ENCODE measurements around the gene MAST2. TPM values are rescaled to one million over a fixed set of nuclear protein-coding genes. Genes with fewer than 3 reads are reported as not detected.
"Not testable (repeated sequence)": the region's sequence is repeated elsewhere in the genome, so short reads cannot be mapped to it uniquely, and the experiment has no call there.

The MAST2 gene
- total RNA-seq, 2 donors from 2014 or later = 9.9 TPM

GRCh38 chr1:45957684-45958083 lies 154.3 kb downstream of the MAST2 start:
- H3K4me1 ChIP-seq = peaks cover 12% of the 10 kb centered on the region
- DNase-seq (peak in 2 of 4 donors; percentile 3 to 14), ATAC-seq (no peak)
- H3K9me3 ChIP-seq = no peaks in the 10 kb centered on the region
- H3K4me3 ChIP-seq = no peak overlapping the region
- H3K36me3 ChIP-seq (replicated peaks in 1 of 2; ENCODE audit: insufficient read depth in 1 of 2, low read depth in 2 of 2) = no peaks in the 10 kb centered on the region
- intact Hi-C loops (cut with DNase I) = no loop called here
- WGBS, 2 donors = 45 to 49% methylated on average over 2 of the region's 2 CpGs
- no peaks in the 10 kb centered on the region for H3K27me3 ChIP-seq
- H3K27ac ChIP-seq = no peak overlapping the region
- TF ChIP-seq CTCF (IDR thresholded peaks at IDR 0.05) (no peak), POLR2A (IDR thresholded peaks at IDR 0.05) (no peak)

- Histone ChIP-seq H3K4me3 (no peak overlapping the region), H3K9me3 (no peaks in the 10 kb centered on the region), H3K27ac (no peak overlapping the region), H3K27me3 (no peaks in the 10 kb centered on the region), H3K36me3 (replicated peaks in 1 of 2; ENCODE audit: insufficient read depth in 1 of 2, low read depth in 2 of 2) (no peaks in the 10 kb centered on the region), H3K4me1 (peaks cover 12% of the 10 kb centered on the region)
- intact Hi-C loops (cut with DNase I) = no loop called here
- ATAC-seq = no peak
- TF ChIP-seq CTCF (IDR thresholded peaks at IDR 0.05) (no peak), POLR2A (IDR thresholded peaks at IDR 0.05) (no peak)
- no peak for DNase-seq
Observed at GRCh38 chr1:45958317-45958716, 154.9 kb downstream of the MAST2 start.

- intact Hi-C loops (cut with DNase I) = no loop called here
- no peaks in the 10 kb centered on the region for H3K9me3 ChIP-seq
- H3K27ac ChIP-seq = no peak overlapping the region
- TF ChIP-seq CTCF (IDR thresholded peaks at IDR 0.05) = no peak
- no peak for TF ChIP-seq POLR2A (IDR thresholded peaks at IDR 0.05)
- no peak overlapping the region for H3K4me3 ChIP-seq
- no peaks in the 10 kb centered on the region for H3K27me3 ChIP-seq
- no peaks in the 10 kb centered on the region for H3K36me3 ChIP-seq (replicated peaks in 1 of 2; ENCODE audit: insufficient read depth in 1 of 2, low read depth in 2 of 2)
- no peak for ATAC-seq
- DNase-seq = no peak
- H3K4me1 ChIP-seq = no peaks in the 10 kb centered on the region
Observed at GRCh38 chr1:45960930-45961715, 157.7 kb downstream of the MAST2 start.

- H3K9me3 ChIP-seq; DNase-seq; ATAC-seq; H3K27me3 ChIP-seq; H3K4me1 ChIP-seq; H3K36me3 ChIP-seq (replicated peaks in 1 of 2; ENCODE audit: insufficient read depth in 1 of 2, low read depth in 2 of 2); intact Hi-C loops (cut with DNase I); H3K4me3 ChIP-seq; H3K27ac ChIP-seq: not testable (repeated sequence)
- WGBS, 2 donors = 94 to 98% methylated on average over 4 of the region's 4 CpGs
Observed at GRCh38 chr1:45961936-45962335, 158.5 kb downstream of the MAST2 start.

GRCh38 chr1:45968941-45969666 lies 165.7 kb downstream of the MAST2 start:
- no peak for ATAC-seq
- intact Hi-C loops (cut with DNase I) = no loop called here
- DNase-seq = no peak
- H3K36me3 ChIP-seq (replicated peaks in 1 of 2; ENCODE audit: insufficient read depth in 1 of 2, low read depth in 2 of 2) = no peaks in the 10 kb centered on the region
- 92 to 96% methylated on average over 9 of the region's 9 CpGs for WGBS, 2 donors
- H3K27me3 ChIP-seq = no peaks in the 10 kb centered on the region
- no peaks in the 10 kb centered on the region for H3K9me3 ChIP-seq
- no peaks in the 10 kb centered on the region for H3K4me1 ChIP-seq
- H3K4me3 ChIP-seq = no peak overlapping the region
- H3K27ac ChIP-seq = no peak overlapping the region
- no peak for TF ChIP-seq POLR2A (IDR thresholded peaks at IDR 0.05)
- no peak for TF ChIP-seq CTCF (IDR thresholded peaks at IDR 0.05)
